NCI-H748 treated with DMSO at 0.1 percent for 48 hours (cell line): ENCODE results near the gene MAP4.

Source experiments
- DNase-seq: peaks from one replicate; lab custom pipeline; 2025; lab: John Stamatoyannopoulos, UW

MAP4 gene

DNA sequence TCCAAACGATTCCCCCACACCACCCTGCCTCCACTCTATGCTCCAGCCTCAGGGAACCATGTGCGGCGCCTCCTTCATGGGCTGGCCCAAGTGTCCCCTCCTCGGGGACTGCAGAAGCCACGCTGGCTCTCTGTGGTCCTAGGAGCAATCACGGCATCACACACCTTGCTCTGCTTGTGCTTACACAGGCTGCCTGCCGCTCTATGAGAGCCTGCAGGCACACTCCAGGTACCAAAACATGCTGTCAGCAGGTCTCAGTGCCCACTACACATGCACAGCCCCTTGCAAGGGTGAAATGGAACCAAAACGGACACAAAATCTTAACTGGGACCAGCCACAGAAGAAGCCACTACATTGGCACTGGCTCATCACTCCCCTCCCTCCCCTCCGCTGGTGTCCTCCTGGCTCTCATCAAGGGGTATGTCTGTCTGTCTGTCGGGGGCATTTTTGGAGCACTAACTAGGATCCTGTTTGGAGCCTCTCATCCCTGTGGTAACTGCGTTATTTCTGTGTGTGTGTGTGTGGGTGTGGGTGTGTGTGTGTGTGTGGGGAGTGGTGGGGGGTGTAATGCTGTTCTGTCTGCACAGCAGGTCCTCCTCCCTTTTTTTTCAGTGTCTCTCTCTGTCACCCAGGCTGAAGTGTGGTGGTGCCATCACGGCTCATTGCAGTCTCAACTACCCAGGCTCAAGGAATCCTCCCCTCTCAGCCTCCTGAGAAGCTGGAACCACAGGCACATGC is 152.7 kb downstream of the MAP4 start:
- no peak for DNase-seq

DNA sequence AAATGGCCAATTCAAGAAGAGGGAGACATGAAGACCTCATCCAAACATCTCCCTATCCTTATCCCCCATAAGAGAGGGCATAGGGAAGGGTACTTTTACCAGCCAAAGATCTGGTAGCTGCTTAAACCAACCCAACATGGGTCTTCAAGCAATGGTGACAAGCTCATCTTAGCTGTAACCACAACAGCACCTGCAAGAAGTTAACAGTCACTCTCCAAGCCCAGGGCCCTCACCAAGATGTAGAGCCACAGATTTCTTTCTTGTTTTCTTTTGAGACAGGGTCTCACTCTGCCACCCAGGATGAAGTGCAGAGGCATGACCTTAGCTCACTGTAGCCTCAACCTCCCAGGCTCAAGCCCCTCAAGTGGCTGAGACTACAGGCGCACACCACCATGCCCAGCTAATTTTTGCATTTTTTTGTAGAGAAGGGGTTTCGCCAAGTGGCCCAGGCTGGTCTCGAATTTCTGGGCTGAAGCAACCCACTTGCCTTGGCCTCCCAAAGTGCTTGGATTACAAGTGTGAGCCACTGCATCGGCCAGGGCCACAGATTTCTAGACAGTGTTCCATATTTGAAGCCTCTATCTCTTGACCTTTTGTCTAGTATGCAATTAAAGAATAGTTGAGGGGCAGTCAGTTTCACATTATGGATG is 156.1 kb downstream of the MAP4 start:
- DNase-seq = no peak

GRCh38 chr3:47857151-47857550 is 159.1 kb downstream of the MAP4 start:
- DNase-seq = no peak

GRCh38 chr3:47856669-47857068 is 159.5 kb downstream of the MAP4 start:
- DNase-seq = no peak

- DNase-seq = no peak
These were observed 160.5 kb downstream of the MAP4 start for GRCh38 chr3:47855461-47856383.

DNA sequence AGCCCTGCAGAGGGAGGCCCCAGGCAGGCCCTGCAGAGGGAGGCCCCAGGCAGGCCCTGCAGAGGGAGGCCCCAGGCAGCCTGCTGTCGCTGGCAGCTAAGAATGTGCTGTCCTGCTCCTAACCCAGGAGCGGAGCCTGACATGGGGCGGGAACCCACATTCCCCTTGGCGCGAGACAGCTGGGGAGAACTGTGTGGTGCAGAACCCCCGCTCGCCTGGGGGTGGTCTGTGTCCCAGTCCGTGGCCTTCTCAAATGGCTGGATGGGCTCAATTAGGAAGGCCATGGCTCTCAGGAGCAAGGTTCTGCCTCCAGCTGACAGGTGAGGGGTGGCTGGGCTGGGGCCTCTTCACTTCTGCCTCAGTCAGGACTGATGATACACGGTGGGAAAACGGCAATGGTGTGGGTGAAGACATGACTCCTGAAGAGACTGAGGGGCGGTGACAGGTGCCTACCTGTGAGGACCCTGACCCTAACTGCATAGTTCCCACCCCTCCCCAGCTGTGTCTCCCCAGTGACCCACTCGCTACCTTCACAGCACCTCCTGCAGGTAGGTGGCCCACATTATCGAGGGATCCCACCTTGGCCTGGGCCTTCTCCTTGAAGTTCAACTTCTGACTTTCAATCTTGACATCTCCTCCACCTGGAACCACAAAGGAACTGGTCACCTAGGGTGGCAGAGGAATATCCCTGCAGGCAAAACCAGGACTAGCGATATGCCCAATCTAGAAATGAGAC is 161.3 kb downstream of the MAP4 start:
- no peak for DNase-seq

DNA sequence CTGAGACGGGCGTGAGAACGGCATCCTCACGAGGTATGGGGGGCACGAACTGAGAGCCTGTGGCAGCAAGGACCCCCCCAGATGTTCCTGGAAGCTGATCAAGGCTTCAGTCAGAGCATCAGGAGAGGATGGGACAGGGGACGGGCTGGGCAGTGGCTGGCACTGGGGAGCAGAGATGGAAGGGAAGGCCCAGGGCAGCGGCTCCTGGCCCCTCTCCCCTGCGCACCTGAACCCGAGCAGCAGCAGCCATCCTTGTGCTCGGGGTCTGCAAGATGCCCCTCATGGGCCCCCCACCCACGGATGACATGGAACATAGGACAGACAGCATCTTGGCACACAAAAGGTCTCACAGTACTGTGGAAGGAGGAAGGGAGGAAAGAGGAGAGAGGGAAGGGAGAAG is 161.9 kb downstream of the MAP4 start:
- no peak for DNase-seq

GRCh38 chr3:47852604-47853602 is 163.3 kb downstream of the MAP4 start:
- DNase-seq = no peak

DNA sequence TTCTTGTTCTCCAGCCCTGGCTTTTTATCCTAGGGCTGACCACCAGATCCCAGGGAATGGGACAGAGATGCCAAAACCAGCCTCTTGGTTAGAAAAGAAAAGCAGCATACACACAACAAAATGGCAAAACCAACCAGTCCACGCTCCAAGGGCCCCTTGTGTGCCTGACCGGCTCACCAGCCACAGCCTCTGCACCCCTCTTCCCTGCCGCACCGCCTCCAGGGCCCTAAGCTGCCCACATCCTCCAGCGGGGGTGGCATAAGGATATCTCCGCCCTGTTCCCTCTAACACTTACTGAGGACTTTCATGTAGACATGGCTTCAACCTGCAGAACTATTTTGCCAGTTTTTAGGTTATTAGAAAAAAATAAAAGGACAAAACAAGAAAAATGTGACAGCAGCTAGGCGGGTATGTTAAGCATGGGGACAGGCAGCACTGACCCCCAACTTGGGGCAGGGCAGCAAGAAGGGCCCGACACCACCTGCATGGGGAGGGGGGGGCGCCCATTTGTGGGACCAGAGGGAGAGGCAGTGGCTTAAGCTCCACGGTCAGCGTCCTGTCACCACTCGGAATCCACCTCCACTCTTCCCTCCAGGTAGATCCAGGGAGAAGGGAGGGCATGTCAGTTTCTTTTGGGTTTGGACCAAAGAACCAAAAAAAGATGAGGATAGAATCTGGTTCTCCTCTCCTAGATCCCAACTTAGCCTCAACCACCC is 164.2 kb downstream of the MAP4 start:
- DNase-seq = no peak

DNA sequence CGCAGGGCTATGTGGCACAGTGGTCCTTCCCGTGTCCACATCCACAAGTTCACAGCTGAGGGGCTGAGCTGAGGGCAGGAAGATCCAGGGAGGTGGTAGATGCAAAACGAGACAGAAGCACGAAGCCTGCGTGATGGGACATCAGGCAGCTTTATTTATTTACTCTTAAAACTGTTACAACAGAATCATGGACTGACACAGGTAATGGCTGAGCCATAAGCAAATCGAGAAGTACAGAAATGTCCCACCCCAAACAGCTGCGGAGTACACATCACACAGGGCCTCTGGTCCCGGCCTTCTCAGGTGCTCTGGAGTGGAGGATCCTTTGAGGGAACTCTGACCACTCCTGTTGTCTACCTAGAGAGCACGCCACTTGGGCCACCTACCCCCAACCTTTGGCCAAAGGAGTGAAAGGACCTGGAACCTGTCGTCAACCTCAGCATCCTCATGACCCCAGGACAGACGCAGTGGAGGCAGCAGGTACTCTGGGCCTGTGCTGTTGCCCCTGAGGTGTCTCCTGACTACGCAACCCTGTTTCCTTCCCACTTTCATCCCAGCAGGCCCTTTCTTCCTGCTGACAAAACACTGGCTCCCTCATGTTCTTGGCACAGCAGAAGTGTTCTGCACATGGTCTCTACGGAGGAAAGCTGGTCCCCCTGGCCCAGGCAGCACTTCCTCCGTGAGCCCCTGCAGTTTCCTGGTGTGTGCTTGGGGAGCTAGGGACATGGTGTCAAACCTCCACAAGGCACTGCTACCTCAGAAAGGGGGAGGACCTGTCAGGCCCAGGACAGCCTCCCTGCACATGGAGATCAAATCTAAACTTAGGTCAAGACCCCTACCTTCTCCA is 165.4 kb downstream of the MAP4 start:
- no peak for DNase-seq

DNA sequence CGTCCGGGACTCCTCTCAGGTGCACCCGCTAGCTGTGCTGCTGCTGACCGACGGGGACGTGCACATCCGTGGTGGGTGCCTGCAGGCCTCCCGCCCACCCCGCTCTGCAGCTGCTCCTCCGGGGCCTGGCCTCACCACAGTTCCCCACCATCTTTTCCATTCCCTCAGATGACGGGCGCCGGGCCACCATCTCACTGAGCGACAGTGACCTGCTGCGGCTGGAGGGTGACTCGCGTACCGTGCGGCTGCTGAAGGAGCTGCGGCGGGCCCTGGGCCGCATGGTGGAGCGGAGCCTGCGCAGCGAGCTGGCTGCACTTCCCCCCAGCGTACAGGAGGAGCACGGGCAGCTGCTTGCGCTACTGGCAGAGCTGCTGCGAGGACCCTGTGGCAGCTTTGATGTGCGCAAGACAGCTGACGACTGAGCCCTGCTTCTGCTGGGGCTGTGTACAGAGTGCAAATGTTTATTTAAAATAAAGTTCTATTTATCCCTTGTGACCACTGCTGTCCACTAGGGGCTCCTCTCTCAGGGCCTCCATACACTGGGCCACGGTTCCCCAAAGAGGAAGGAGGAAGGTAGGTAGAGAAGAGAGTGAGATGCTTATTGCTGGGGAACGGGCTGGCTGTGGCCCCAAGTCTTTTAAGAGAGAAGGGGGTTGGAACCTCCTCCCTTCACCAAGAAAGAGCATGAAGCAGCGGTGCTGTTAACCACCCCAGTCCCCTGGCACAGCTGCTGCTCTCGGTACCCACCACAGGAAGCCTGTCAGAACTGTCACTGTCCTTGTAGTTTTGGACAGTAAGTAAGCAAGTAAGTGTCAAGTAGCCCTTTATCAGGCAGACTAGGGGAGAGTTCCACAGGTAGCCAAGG is 166.3 kb downstream of the MAP4 start:
- DNase-seq = no peak

DNA sequence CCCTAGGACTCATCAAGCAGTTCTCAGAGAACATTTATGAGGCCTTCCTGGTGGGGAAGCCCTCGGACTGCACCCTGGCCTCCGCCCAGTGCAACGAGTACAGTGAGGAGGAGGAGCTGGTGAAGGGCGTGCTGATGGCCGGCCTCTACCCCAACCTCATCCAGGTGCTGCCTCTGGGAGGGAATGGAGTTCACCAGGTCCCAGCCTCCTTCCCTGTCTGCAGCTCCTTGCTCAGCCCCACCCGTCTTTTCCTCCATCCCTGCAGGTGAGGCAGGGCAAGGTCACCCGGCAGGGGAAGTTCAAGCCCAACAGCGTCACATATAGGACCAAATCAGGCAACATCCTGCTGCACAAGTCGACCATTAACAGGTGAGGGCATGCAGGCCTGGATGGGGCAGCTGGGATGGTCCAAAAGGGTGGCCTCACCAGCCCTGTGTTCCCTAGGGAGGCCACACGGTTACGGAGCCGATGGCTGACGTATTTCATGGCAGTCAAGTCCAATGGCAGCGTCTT is 167.0 kb downstream of the MAP4 start:
- DNase-seq = no peak

DNA sequence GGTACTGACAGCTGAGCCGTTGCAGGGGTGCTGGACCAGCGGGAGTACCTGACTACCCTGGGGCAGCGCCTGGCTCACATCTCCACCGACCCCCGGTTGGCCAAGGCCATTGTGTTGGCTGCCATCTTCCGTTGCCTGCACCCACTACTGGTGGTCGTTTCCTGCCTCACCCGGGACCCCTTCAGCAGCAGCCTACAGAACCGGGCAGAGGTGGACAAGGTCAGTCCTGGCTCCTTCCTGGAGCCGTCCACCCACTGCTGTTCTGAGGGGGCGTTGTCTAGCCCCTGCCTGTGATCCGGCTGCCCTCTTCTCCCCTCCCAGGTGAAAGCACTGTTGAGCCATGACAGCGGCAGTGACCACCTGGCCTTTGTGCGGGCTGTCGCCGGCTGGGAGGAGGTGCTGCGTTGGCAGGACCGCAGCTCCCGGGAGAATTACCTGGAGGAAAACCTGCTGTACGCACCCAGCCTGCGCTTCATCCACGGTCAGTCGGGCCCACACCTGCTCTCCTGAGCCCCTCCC is 167.6 kb downstream of the MAP4 start:
- DNase-seq = no peak

DNA sequence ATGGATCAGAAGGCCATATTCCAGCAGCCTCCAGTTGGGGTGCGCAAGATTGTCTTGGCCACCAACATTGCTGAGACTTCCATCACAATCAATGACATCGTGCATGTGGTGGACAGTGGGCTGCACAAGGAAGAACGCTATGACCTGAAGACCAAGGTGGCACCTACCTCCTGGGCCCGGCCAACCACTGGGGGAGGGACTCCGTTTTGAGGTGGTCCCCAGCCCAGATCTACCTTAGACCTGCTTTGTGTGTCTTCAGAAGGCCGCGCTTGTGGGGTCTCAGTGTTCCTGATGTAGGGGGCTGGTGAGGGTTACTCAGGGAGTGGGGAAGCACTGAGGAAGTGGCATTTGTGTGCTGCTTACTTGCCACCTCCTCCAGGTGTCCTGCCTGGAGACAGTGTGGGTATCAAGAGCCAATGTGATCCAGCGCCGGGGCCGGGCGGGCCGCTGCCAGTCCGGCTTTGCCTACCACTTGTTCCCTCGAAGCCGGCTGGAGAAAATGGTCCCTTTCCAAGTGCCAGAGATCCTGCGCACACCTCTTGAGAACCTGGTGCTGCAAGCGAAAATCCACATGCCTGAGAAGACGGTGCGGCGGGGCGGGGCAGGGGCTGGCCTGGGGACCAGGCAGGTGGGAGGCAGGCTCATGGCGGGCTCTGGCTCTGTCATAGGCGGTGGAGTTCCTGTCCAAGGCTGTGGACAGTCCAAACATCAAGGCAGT is 168.3 kb downstream of the MAP4 start:
- DNase-seq = no peak

- no peak for DNase-seq
These were observed 169.0 kb downstream of the MAP4 start for GRCh38 chr3:47847260-47847659.

- no peak for DNase-seq
These were observed 169.4 kb downstream of the MAP4 start for GRCh38 chr3:47846880-47847248.
